HG03432 (cell line): ENCODE measurements around the gene HPSE2.

Source experiments
- ATAC-seq: cut with Tn5 transposase; IDR thresholded peaks from one replicate; pipeline ENCODE4 v1.9.1; 2021; ENCODE audit warnings: mild to moderate bottlenecking, moderate library complexity; ENCODE audit not compliant: unreplicated experiment

Gene HPSE2

DNA sequence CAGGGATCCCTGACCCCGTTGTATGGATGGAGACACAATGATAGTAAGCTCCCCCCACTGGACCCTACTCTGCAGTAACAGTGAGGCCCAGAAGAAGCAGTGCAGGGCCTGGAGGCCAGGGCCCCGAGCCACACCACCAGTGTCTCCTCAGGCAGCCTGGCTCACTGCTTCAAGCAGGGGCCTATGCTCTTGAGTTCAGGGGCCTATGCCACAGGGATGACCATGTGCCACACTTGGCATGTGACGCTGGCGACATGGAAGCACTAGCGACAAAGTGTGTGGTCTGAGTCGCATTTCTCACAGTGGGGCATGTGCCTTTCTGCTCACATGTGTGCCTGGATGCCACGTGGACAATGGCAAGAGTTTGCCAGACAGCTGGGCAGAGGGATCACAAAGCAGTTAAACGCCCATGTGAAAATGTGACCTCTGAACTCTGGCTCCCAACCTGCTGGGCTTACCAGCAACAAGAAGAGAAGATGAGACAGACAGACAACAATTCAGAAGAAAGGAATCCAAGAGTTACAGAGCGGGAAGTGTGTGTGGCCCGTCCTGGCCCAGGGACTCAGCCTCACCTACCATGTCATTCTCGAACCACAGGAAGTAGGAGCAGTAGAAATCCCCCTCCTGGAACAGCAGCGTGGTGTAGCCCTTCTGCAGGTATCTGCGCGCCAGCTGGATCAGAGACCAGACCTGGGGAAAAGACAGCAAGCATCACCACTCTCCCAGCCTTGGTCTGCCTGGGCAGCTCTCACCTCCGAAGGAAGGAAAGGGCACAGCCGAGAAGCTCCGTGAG, 816.0 kb downstream of the HPSE2 start:
- no peak for ATAC-seq

DNA sequence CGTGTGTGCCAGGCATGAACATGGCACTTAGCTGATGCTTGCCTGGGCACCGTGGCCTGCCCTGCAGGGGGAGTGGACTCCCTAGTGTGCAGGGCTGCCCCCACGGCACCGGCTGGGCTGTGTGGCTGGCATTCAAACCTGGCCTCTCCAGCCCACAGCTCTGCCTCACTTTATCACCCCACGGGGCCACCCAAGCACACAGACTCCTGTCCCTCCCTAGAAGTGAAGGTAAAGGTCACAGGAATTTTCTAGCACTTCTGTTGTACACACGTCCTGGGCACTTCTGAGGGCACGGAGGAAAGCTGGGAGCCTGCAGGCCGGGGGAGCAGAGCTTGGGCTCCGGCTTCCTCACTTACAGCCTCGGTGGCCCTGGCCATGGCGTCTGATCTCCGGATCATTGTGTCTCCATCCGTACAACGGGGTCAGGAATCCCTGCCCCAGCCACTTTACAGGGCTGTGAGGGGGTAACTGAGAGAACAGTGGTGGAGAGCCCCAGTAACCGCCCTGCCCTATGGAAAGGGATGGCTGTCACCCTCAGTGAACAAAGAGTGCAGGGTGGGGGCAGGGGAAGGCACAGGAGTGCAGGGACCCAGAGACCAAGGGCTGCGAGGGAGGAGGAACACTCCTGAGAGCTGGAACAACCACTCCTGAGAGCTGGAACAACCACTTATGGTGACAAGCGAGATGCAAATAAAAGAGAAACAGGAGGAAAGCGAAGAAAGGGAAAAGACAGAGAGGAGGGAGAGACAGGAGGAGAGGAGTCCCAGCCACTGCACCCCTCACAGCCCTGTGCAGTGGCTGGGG, 816.8 kb downstream of the HPSE2 start:
- no peak for ATAC-seq

DNA sequence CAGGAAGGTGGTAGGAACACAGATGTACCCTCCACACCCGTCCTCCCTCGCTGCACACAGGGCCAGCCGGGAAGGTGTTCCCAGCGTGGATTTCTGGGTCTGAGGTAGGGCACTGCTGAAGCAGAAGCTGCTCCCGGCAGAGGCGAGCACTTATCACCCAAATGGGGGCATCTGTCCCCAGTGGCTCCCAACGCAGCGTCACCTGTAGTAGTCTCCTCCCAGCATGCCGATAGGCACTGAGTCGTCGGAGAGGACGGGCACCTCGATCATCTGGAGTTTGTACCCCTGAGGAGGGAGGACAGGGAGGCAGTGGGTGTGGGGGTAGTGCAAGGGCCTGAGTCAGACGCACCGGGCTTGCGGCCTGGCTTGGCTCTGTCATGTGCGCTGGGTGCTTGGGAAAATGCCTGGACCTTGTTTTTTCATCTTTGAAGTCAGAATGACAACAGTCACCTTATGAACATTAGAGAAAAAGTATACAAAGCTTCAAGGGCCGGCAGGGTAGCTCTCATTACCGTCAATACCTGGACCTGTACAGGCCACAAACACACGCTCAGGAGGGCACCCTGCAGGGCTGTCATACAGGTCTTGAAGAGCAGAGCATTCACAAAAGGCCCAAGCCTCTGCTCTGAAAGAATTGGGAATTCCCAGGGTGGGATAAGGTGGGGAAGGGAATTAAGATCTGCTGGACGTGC, 817.5 kb downstream of the HPSE2 start:
- no peak for ATAC-seq

DNA sequence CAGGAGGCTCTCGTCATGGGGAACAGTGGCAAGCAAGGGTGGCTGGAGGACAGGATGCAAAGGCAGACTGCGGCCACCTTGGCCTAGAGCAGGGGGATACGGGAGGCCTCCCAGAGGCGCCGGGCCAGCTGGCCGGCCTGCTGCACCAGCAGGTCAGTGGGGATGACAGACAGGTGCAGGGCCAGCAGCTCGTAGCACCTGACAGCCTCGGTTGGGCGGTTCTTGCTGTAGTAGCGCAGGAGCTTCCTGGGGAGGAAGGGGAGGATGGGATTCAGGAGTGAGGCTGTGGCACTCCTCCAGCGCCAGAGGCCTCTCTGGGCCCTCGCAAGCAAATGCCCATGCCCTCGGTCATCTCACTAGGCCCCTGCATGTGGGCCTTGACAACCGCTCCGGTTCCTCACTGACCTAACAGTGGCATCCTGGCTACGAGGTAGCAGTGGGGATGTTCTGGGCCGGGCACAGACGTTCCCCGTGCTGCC, 818.1 kb downstream of the HPSE2 start:
- ATAC-seq = no peak

DNA sequence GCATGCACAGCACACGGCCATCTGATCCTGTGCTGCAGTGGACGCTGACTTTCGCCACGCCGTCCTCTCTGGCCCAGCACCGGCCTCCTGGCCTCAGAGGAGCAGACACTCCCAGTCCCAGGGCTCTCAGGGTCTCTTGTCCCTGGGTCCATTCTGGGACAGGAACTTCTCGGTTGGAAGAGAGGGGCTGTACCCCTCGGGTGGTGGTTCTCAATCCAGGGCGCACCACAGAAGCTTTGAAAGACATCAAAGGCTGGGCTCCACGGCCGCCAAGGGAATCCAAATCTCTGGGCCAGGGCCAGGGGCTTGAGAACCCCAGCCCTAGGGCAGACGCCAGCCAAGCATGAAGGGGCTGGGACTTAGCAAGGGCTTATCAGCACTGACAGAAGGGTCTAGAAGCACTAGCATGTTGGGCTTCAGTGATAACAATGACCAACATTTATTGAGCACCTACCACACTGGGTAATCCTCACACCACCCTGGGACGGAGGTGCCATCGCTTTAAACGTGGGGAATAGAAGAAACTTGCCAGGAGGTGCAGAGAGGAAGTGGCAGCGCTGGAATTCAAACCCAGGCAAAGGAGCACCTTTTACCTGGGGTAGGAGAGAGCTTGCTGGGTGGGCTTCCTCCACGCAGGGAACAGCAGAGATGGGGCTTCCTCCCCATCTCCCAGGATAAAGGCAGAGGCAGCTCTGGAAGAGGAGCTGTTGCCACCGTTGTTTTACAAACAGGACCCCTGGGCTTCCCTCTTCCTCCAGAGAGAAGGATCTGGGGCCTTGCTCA, 818.9 kb downstream of the HPSE2 start:
- ATAC-seq = no peak

DNA sequence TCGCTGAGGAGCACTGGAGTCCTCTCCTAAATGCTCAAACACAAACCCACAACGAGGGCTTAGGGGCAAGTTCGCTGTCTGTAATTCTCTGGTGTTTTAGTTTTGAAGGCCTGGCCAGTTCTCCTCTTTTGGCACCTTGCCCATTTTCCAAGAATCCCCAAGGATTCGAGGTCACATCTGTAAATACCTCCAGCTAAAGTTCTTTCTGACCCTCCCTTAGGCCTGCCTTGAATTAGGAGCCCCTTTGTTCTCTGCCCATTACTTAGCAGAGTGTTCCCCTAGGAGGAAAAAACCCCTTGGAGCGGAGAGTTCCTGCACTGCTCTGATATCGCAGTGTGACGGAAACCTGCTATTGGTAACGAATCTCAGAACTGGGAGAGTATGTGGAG, 819.9 kb downstream of the HPSE2 start:
- ATAC-seq = no peak

DNA sequence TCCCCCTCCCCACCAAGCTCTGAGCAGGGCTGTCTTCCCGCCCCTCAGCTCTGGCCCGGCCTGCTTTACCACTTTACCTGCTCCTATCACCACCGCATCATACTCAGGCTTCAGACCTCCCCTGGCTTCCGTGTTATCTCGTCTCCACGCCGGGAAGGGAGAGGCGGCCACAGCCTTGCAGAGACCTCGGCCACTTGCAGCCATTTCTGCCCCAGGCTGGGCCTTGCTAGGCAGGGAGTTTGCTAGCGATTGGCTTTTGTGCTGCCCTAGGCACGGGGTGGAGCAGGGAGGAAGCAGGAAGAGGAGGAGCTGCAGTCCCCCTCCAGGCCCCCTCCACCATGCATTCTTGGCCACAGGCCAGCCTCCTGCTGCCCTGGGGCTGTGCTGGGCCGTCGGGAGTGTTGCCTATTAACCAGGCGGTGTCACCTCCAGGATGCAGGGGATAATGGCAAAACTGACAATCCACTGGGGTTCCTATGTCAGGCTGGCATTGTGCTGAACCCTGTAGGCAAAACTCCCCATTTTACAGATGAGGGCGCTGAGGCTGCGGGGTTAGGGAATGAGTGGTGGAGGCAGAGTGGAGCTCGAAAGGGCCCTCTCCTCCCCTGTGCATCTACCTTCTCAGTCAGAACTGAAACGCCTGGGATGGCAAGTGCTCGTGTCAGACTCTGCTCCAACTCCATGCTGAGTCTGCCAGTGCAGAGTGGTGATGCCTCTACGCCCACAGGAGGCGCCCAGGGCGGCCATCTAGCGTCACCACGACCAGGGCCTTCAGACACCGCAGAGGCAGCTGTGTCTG, 820.5 kb downstream of the HPSE2 start, which contains the start of gene PYROXD2:
Gene PYROXD2 (minus strand): TSS at position 251 of the 799 bp plus-strand sequence. CDS start 47 bp downstream, at position 204.
- peak; percentile 66 for ATAC-seq

DNA sequence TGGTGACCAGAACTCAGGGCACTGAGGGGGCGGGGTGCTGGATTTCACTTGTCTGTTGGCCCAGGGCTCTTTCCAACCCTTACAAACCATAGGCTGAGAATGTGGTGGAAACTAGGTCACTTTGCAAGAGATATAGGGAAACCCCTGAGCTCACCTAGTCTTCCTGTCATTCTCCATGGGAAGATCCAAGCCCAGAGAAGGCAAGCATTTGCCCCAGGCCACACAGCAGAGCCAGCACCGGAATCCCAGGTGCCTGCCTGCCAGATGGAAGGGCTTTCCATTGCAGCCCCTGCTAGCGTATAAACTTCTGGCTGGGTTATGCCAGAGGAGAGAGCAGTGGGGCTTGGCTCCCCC, 821.1 kb downstream of the HPSE2 start:
- peak; percentile 3 for ATAC-seq

DNA sequence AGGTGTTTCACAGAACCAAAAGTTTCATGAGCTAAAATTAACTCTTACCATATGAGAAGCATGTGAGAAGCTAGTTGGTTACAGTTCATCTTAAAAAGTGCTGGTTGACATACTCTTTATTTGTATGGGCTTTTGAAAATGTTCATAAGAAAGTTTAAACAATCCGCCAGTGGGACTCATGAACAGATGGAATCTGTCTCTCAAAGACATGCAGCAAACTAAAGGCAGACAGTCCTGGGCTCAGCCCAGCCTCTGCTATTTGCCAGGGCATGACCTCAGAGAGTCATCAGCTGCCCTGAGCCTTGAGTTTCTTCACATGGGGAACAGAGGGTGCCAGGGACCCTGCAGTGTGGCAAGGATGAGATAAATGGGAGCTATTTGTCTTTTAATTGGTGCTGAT, 823.9 kb downstream of the HPSE2 start:
- no peak for ATAC-seq

DNA sequence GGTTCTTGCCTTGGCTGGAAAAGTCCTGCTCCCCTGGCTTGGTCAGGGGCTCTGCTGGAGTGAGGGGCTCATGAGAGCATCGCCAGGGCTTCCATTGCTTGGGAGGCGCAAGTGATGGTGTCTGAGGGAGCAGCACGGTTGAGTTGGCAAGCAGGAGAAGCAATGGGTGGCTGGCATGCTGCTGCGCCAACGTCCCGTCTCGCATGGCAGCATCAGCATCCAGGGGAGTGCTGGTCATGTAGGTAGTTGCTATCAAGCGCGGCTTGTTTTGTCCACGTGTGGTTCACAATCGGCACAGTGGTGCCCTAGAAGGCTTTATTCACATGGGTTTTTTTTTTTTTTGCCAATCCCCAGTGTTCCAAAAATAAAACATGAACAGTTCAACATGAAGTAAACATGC, 824.5 kb downstream of the HPSE2 start:
- ATAC-seq = no peak

DNA sequence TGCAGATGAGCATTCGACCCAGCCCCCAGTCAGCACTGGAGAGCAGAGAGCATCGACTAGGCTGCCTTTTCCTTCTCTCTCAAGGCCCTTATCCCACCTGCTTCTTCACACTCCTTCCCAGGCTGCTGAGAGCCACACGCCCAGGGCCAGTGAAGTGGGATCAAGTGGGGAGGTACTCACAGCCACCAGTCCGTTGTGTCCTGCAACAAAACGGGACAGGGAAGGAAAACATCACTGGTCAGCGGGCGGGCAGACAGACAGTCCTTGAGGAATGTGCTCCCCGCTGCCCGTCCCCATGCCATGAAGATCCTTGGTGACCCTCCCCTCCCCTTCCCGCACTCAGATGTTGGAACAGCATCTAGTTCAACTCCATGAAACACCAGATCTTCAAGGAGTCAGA, 824.9 kb downstream of the HPSE2 start:
- no peak for ATAC-seq

DNA sequence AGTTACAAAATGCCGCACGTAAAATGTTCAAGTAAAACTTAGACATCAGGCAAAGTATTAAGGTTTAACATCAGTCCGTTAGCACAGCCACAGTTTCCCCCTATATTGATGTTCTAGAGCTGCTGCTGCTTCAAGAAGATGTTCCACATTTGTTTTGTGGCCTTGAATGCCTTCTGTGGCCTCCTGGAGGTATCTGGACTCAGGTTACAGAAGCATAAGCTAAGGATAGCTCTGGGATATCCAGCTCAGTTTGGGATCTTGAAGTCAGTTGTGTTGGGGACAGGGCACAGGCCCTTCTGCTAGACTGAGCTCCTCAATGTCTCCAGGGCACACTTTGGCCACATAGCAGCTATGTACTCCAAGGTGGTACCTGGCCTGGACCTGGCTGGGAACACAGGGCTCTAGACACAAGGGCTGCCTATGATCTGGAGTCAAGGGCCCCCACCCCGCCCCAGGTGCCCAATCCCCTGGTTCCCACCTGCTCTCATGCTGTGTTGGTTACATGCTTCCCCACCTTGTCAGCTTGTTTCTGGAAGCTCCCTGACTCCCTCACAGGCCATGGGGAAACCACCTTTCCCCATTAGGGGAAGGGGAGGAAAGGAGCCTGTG, 825.4 kb downstream of the HPSE2 start:
- ATAC-seq = no peak

DNA sequence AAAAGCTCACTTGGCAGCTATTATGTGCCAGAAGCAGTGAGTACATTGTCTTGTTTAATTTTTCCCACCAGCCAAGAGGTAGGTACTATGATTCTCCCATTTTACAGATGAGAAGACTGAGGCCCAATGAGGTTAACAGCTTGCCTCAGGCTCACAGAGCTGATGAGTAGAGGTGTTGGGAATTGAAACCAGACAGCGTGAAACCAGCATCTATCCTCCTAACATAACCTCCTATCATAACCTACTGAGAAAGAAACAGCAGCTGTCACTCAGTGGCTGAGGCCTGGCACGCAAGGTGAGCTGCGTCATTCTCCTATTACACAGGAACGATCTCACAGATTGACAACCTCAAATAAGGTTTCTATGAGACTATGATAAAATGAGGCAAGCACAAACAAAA, 826.9 kb downstream of the HPSE2 start:
- ATAC-seq = peak; percentile 39

DNA sequence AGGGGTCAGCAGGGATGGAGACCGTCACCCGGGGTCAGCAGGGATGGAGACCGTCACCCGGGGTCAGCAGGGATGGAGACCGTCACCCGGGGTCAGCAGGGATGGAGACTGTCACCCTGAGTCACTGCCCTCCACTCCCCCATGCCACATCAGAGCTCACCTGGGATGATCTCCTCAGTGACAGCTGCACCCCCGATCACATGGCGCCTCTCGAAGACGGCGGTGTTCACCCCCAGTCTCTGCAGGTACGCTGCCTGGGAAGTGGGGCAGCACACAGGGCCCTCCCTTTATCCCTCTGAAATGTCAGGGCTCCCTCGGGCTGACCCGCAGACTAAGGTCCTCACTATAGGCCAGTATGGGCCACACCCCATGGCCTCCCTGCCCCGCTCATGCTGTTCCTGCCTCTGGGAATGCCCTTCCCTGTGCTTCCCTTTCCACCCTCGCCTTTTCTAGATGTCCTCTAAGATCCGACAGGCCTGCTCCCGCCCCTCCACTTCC, 827.9 kb downstream of the HPSE2 start:
- no peak for ATAC-seq
